HS-5 (cell line): ENCODE data around the gene FAM162A.

Experiments
- DNase-seq: peaks from one replicate; pipeline ENCODE4 v3.0.0-alpha.2; 2012; ENCODE audit warnings: low read depth

The FAM162A gene

DNA sequence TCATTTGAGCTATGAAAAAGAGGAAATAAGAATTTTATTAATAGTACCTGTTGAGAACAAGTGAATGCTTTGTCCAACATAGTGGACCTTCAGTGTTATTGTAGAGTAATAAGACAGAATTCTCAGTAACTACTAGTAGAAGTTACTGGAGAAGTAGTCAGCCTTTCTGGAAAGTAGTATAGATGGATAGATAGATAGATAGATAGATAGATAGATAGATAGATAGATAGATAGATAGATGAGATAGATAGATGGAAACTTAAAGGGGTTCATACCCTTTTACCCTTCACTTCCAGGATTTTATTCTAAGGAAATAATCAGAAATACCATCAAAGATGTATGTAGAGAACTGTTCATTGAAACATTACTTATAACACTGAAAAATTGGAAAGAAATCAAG lies 5.2 kb downstream of the FAM162A start:
- no peak for DNase-seq

DNA sequence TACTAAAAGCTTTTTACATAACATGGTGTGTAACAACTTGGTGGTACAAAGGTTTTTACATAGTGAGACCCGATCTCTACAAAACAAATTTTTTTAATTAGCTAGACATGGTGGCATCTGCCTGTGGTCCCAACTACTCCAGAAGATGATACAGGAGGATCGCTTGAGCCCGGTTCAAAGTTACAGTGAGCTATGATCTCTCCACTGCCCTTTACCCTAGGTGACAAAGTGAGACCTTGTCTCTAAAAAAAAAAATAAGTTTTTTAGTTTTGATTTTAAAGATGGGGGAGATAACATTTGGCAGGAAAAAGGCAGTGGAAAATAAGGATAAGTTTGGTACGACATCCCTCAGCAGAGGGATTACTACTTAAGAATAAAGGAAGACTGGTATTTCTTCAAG lies 5.9 kb downstream of the FAM162A start:
- no peak for DNase-seq

DNA sequence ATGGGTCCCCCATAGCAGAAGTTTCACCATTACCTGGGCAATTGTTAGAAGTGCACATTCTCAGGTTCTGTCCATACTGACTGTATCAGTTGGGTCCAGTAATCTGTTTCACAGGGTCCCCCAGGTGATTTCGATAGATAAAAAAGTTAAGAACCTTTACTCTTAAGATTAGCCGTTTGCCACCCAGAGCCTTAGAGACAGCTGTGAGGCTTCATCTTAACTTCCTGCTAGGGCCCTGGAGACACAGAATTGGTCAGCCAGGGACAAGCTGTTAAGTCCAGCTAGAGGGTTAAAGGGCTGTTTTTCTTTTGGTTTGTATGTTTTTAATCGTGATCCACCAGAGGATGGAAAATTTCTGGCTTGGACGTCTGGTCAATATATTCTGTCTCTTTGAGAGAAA lies 6.7 kb downstream of the FAM162A start:
- DNase-seq: no peak

DNA sequence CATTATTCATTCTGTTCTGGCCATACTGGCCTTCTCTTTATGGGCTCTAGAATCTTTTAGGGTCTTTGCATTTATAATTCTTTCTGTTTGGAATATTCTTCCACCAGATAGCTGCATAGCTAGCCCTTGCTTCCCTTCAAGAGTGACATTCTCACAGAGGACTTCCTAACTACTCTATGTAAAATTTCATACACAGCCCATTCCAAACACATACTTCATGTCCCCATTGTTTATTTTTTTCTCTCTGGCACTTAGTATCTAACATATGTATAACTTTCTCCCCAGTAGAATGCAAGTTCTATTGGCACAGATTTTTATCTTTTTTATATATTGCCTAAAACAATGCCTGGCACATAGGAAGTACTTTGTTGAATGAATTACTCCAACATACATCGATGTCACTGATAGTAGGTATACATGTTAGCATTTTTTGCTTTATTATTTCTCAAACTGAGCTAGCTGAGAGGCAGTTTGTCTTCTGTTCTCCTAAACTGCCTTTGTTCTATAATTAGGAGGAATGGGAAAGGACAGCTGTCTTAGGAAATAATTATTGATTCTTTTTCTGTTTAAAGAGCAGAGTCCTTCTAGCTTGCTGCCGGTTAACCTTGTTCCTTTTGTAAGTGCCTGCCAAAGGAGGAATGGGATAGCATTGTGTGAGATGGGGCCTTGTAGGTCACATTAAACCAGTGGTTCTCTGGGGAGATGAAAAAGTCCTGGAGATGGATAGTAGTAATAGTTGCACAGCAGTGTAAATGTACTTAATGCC lies 7.9 kb downstream of the FAM162A start:
- DNase-seq: no peak

DNA sequence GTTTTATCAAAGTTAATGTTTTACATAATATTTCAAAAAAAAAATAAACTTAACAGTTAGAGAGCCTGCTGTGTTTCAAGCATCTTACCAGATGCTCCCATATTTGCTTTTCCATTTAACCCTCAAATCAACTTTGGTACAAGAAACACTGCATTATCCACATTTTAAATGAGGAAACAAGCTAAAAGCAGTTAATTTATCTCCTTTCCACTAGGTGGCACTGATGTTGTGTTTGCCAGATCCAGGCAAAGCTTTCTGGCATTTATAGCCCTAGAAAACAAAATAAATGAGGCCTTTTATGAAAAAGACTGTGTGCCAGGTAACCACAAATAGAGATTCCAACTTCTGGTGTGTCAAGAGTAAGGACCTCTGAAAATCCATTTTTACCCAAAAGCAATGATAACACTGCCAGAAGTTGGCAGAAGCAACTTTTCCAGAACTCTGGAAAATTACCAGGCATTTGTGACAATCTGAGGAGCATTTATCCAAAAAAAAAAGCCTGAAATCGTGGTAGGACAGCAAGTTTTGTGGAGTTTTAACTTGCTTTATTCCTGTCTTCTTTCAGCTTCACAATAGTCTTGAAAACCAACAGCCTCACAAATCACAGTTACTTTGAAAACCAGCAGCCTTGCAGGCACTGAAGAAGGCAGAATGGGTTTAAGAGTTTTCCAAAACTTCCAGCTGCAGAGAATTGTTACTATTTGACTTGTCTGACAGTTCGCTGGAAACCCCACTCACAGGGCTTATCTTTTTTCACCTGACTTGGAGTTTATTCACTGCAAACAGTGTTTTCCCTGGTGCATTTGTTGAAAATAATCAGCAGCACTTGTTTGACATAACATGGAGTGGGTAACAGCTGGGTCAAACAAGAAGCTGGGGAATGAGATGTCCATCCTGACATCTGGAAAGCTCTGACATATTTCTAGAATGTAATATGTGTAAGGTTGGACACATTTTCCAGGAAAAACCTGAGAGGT lies 9.2 kb downstream of the FAM162A start:
- no peak for DNase-seq

DNA sequence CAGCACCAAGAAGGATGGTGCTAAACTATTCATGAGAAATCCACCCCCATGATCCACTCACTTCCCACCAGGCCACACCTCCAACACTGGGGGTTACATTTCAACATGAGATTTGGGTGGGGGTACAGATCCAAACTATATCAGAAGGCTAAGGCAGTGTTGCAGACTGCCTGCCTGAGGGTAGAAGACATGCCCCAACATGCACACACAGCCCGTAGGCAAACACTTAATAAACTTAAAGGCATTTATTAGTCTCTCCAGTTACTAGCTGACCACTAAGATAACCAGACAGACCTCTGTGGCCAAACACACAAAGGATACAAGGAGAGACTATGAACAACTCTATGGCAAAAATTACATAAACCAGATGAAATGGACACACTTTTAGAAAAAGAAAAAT lies 10.2 kb downstream of the FAM162A start:
- DNase-seq: no peak

DNA sequence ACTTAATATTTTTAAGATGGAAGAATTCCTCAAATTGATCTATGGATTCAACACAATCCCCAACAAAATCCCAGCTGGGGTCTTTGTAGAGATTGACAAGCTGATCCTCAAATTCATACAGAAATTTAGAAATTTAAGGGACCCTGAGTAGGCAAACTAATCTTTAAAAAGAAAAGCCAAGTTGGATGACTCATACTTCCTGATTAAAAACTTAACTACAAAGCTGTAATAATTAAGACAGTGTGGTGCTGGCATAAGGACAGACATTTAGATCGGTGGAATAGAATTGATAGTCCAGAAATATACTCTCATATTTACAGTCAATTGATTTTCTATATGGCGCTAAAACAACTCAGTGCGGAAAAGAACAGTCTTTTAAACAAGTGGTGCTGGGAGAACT lies 11.6 kb downstream of the FAM162A start:
- no peak for DNase-seq

DNA sequence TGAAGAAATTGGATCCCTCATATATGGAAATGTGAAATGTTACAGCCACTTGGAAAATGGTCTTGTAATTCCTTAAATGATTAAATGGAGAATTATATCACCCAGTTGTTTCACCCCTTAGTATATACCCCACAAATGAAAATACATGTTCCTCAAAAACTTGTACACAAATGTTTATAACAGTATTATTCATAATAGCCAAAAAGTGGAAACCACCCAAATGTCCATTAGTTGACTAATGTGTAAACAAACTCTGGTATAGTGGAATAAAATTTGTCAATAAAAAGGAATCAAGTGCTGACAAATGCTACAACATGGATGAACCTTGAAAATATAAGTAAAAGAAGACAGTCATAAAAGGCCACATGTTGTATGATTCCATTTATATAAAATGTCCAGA lies 12.5 kb downstream of the FAM162A start:
- DNase-seq: no peak

DNA sequence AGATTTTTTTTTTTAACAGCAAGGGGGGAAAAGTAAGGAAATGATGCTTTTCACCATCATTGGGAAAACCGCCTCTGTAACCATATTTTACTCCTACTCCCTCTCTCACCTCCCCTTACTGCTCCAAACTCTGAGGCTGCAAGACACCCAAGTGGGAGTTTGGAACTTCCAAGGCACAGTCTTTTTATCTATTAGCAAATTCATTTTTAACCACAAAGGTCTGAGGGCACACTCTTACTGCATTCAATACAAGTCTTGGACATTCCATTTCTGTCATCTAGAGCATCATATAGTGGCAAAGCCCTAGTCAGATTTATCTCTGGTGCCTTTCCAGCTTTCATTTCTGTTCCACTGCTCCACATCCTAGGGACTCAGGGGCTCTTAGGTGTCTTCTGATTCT lies 13.2 kb downstream of the FAM162A start:
- DNase-seq: no peak

DNA sequence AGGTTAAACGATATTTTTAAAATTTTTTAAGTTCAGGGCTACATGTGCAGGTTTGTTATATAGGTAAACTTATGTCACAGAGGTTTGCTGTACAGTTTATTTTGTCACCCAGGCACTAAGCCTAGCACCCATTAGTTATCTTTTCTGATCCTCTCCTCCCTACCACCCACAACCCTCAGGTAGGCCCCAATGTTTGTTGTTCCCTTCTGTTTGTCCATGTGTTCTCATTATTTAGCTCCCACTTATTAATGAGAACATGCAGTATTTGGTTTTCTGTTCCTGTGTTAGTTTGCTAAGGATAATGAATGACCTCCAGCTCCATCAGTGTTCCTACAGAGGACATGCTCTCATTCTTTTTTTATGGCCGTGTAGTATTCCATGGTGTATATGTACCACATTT lies 14.9 kb downstream of the FAM162A start:
- DNase-seq: no peak

DNA sequence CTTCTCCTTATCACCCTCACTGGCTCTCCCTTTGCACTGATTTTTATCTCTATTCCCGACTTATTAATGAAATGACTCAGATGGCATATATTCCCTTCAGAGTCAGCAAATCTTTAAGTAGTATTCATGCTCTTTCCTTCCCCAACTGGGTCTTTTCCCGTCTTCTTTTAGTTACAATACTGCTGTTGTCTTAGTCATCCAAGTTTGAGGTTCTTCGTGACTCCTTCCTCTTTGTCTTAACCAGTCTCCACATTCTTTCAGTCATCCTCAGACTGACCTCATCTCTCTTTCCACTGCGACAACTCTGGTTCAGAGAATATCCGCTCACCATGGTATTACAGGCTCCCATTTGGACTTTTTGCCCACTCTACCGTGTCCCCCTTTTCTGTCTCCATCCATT lies 19.5 kb downstream of the FAM162A start:
- DNase-seq: no peak

DNA sequence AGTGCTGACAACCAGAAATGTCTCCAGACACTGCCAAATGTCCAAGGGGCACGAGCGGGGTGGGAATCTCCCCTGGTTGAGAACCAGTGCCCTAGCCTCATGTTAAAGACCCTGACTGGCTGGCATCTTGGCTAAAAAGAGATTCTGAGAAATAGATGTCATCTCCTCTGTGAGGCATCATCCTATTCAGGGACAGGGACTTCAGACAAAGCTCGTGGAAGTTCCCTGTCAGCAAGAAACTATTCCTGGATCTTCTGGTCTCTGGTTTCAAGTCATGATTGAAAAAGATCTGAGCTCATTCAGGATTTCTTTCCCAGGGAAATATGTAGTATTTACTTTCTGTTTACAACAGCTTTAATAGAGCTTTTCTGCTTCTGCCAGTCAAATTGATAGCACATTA lies 21.0 kb downstream of the FAM162A start:
- no peak for DNase-seq

DNA sequence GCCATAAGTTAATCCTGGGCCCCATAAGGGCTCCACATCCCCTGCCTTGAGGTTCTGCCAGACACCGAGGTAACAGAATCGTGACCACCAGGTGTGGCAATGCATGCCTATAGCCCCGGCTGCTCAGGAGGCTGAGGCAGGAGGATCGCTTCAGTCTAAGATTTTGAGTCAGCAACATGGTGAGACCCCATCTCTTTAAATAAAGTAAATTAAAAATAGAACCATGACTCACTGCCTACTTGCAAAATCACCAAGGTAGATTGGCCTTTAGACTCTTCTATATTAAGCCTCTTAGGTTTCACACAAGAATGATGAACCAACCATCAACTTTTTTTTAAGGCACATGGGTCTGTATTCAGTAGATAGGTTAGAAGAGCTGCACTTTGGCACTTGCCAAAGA lies 22.2 kb downstream of the FAM162A start:
- DNase-seq: no peak

DNA sequence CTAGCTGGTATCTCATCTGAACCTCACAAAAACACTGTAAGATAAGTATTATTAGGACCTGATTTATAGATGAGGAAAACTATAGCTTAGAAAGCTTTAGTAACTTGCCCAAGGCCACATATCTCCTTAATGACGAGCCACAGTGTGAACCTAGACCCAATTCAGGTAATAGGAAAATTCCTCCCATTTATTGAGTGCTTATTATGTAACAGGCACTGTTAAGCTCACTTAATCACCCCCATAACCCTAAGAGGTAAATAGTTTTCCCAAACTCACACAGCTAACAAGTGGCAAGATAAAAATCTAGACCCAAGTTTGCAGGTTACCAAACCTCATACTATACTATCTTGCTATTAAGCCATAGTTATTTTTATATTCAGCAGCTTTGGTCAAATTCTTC lies 24.0 kb downstream of the FAM162A start:
- DNase-seq: no peak

DNA sequence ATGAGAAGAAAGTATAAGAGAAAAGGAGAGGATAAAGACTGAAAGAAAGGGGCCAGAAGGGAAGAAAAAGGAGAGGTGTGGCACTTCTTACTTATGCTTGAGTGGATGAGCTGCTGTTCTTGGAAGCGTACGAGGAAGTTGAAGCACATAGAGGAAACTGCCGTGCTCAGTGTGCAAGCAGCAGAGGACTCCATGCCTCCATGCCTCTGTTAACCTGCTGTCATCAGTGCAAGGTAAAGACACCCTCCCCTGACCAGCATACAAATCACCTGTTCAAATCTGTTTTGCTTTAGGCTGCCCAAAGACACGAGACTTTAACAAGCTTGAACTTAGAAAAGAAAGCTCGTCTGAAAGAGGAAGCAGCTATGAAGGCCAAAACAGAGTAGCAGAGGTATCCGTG lies 25.5 kb downstream of the FAM162A start:
- DNase-seq: no peak

DNA sequence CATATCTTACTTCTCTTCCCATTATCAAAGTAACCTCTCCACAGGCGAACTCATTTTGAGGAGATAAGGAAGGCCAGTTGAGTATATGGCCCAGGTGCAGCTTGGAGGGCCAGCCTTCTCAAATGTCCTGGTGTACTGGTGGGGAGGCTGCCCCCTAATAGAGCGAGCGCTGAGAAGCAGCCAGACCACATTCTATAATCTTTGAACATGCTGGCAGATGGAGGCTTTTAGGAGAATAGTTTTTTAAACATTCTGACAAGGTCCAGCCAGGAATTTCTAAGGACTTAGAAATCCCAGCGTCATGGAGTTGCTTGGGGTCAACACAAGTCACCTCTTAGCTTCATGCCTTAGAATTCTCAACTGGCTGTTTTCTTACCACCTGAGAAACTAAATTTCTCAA lies 26.1 kb downstream of the FAM162A start:
- no peak for DNase-seq

DNA sequence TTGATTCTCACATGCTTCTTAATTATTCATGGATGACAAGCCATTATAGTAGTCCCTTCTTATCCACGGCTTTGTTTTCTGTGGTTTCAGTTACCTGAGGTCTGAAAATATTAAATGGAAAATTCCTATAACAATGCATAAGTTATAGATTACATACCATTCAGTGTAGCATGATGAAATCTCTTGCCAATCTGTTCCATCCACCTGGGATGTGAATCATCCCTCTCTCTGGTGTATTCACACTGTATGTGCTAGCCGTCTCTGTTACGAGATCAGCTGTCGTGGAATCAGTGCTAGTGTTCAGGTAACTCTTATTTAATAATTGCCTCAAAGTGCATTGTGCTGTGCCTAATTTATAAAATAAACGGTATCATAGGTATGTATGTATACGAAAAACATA lies 26.7 kb downstream of the FAM162A start:
- DNase-seq: no peak

DNA sequence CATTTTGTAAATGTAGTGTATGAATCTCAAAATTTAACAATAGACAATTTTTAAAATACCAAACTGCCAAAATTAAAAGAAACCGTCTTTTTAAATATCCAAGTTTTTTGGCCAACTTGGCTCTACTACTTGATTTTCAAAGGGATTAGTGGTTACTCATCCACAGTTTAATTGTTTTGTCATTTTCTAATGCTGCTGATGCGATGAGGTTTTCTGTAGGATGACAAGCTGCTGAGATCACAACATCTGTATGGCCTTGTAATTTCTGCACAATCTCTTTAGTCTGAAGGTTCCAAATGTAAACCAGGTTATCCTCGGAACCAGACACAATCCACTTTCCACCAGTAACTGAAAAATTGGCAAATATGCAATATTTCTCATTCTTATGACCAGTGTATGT lies 30.4 kb downstream of the FAM162A start:
- no peak for DNase-seq

DNA sequence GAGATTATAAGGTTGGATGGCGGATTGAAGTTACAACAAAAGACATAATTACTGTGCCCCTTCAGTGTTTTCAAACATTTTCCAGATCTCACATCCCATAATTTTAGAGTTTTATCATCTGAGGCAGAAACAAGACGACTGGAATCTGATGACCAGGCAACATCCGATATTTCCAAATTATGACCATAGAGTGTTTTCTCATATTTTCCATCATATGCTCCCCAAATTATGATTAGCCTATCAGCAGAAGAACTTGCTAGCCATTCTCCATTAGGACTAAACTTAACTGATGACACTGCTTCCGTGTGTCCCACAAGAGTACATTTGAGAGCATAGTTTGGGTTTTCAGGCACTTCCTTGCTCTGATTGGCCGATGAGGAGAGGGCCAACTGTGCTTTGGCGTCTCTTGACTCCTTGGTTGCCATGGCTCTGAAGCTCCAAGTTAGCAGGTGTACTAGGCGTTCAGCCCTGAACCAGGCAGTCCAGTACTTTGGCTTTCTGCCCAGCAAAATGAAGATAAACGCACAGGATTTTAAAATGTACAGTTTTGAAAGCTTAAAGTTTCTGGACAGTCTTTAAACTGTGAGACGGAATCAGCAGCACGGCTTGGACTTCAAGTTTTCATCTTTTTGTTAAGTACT lies 31.2 kb downstream of the FAM162A start:
- DNase-seq: no peak

DNA sequence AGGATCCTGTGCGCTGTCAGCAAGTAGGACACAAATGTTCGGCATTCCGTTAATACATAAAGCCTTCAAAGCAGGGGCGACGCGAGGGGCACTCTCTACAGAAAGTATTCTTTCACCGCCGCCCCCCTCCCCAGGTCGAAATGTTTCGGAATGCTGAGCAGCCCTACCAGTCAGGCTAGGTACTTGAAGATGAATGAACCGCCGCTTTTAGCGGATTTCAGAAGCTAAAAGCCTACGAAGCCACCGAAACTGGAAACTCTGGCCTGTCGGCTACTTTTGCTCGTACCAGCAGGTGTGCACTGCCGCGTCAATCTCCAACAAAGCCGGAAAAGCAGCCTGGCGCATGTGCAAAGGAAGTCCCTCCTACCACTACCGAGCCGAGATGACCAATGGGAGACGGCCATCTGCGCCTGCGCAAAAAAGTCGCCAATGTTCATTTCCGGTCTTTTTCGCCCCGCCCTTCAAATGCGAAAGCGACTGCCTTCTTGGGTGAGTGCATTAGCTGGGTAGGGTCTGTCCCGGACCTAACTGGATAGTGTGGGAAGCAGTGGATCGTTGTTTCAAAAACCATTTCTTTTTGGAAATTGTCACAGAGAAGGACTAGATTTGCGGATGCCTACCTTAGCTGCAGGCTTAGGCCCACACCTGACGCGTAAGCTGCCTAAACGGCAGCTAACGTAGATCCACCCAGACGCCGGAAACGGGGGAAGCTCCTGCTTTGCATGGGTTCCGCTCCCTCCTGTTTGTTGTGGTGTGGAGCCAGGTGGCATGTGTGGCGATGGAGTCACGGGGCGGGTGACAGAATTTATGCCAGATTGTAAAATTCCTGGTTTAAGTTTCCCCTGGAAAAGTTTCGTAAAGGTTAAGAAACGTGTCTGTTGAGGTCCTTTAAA lies 32.0 kb downstream of the FAM162A start, which contains the start of gene WDR5B:
WDR5B (minus strand) TSS at position 301 of the 893 bp plus-strand sequence. CDS start 534 bp downstream, outside the sequence.
- peak; percentile 95 for DNase-seq

DNA sequence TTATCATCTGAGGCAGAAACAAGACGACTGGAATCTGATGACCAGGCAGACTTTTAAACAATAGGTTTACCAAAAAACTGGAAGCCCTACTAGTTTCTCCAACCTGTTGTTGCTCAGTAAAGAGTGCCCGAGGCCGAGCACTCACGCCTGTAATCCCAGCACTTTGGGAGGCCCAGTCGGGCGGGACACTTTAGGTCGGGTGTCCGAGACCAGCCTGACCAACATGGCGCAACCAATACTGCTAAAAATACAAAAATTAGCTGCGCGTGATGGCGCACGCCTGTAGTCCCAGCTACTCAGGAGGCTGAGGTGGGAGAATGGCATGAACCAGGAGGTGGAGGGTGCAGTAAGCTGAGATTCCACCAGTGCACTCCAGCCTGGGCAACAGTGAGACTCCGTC lies 33.0 kb downstream of the FAM162A start:
- no peak for DNase-seq

DNA sequence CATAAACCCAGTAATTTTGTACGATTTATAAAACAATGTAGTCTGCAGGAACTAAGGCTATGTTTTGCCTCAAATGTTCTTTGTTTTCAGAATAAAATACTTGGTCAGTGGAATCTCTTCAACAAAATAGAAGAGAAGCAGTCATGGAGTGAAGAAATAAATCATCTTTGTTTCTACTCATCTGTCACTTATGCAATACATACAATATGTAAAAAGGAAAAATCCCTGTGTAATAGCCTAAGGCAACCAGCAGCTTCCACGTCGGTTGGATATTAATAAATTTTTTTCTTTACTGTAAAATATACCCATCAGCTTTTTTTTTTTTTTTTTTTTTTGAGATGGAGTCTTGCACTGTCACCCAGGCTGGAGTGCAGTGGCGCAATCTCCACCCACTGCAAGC lies 37.1 kb downstream of the FAM162A start:
- DNase-seq: no peak
